ENCODE data around the gene CORO6. TPM values are rescaled to one million over a fixed set of nuclear protein-coding genes. Genes with fewer than 3 reads are reported as not detected.

CORO6 gene
- total RNA-seq, 1 donor from 2014 or later, result 1.4 TPM

GRCh38 chr17:29578626-29579485 is 43.9 kb downstream of the CORO6 start:
- H3K4me1 Mint-ChIP-seq (ENCODE audit: low read depth, unreplicated experiment), result peaks cover 11% of the 10 kb centered on the region
- peaks cover 3% of the 10 kb centered on the region for H3K9me3 Mint-ChIP-seq (ENCODE audit: unreplicated experiment)
- no peaks in the 10 kb centered on the region for H3K36me3 Mint-ChIP-seq (ENCODE audit: unreplicated experiment)
- H3K4me3 Mint-ChIP-seq (ENCODE audit: unreplicated experiment), result no peak overlapping the region
- no peak overlapping the region for H3K27ac Mint-ChIP-seq (ENCODE audit: unreplicated experiment)
- TF ChIP-seq CTCF (IDR thresholded peaks at IDR 0.05; ENCODE audit: partially characterized antibody, unreplicated experiment), result no peak
- H3K27me3 Mint-ChIP-seq (ENCODE audit: unreplicated experiment), result peaks cover 16% of the 10 kb centered on the region
- no peak for DNase-seq

- Mint-ChIP-seq H3K27ac (ENCODE audit: unreplicated experiment) (no peak overlapping the region), H3K27me3 (ENCODE audit: unreplicated experiment) (peaks cover 17% of the 10 kb centered on the region), H3K36me3 (ENCODE audit: unreplicated experiment) (no peaks in the 10 kb centered on the region), H3K9me3 (ENCODE audit: unreplicated experiment) (peaks cover 2% of the 10 kb centered on the region), H3K4me3 (ENCODE audit: unreplicated experiment) (no peak overlapping the region), H3K4me1 (ENCODE audit: low read depth, unreplicated experiment) (peaks cover 8% of the 10 kb centered on the region)
- DNase-seq, result peak; percentile 13
- TF ChIP-seq CTCF (IDR thresholded peaks at IDR 0.05; ENCODE audit: partially characterized antibody, unreplicated experiment), result no peak
Measured at GRCh38 chr17:29577385-29578211, 45.1 kb downstream of the CORO6 start.

GRCh38 chr17:29577001-29577370 is 45.7 kb downstream of the CORO6 start:
- peaks cover 2% of the 10 kb centered on the region for H3K9me3 Mint-ChIP-seq (ENCODE audit: unreplicated experiment)
- peaks cover 5% of the 10 kb centered on the region for H3K4me1 Mint-ChIP-seq (ENCODE audit: low read depth, unreplicated experiment)
- no peaks in the 10 kb centered on the region for H3K36me3 Mint-ChIP-seq (ENCODE audit: unreplicated experiment)
- no peak for TF ChIP-seq CTCF (IDR thresholded peaks at IDR 0.05; ENCODE audit: partially characterized antibody, unreplicated experiment)
- peaks cover 13% of the 10 kb centered on the region for H3K27me3 Mint-ChIP-seq (ENCODE audit: unreplicated experiment)
- no peak overlapping the region for H3K4me3 Mint-ChIP-seq (ENCODE audit: unreplicated experiment)
- H3K27ac Mint-ChIP-seq (ENCODE audit: unreplicated experiment), result no peak overlapping the region
- no peak for DNase-seq

GRCh38 chr17:29576214-29577000 is 46.3 kb downstream of the CORO6 start:
- peaks cover 13% of the 10 kb centered on the region for H3K27me3 Mint-ChIP-seq (ENCODE audit: unreplicated experiment)
- H3K4me3 Mint-ChIP-seq (ENCODE audit: unreplicated experiment), result no peak overlapping the region
- no peak for TF ChIP-seq CTCF (IDR thresholded peaks at IDR 0.05; ENCODE audit: partially characterized antibody, unreplicated experiment)
- peaks cover 2% of the 10 kb centered on the region for H3K9me3 Mint-ChIP-seq (ENCODE audit: unreplicated experiment)
- no peak for DNase-seq
- H3K4me1 Mint-ChIP-seq (ENCODE audit: low read depth, unreplicated experiment), result peaks cover 5% of the 10 kb centered on the region
- H3K27ac Mint-ChIP-seq (ENCODE audit: unreplicated experiment), result no peak overlapping the region
- no peaks in the 10 kb centered on the region for H3K36me3 Mint-ChIP-seq (ENCODE audit: unreplicated experiment)
